HepG2 (cell line): ENCODE results near the gene GPHN. TPM values are rescaled to one million over a fixed set of nuclear protein-coding genes. Genes with fewer than 3 reads are reported as not detected.

Experiments
- ATM ChIP-seq: fragments of 450-650 bp; IDR thresholded peaks from 2 replicates; pipeline ENCODE4 v1.7.1; 2017; ENCODE audit warnings: mild to moderate bottlenecking, borderline replicate concordance
- KDM2A ChIP-seq: sonication (generic); formaldehyde crosslinking; IDR thresholded peaks from 2 replicates; pipeline ENCODE4 v1.4.0; 2020; ENCODE audit warnings: low read depth, missing genetic modification reagents, borderline replicate concordance
- KLF9 ChIP-seq: IDR thresholded peaks from 2 replicates; pipeline ENCODE4 v1.6.1; 2016; ENCODE audit warnings: low read depth
- MIXL1 ChIP-seq: IDR thresholded peaks from 2 replicates; pipeline ENCODE4 v1.6.1; 2016
- NKX3-1 ChIP-seq: sonication (generic); formaldehyde crosslinking; IDR thresholded peaks from 2 replicates; pipeline ENCODE4 v1.5.0; 2020; ENCODE audit warnings: missing genetic modification reagents
- NR1H2 ChIP-seq: sonication (generic); formaldehyde crosslinking; IDR thresholded peaks from 2 replicates; pipeline ENCODE4 v1.8.1; 2022; ENCODE audit warnings: low read depth, missing genetic modification reagents, borderline replicate concordance
- NR2C2 ChIP-seq: sonication (generic); formaldehyde crosslinking; IDR thresholded peaks from 2 replicates; pipeline ENCODE4 v1.4.0; 2020; ENCODE audit warnings: missing genetic modification reagents, mild to moderate bottlenecking, moderate library complexity, borderline replicate concordance
- TBX2 ChIP-seq: sonication (generic); formaldehyde crosslinking; IDR thresholded peaks from 2 replicates; pipeline ENCODE4 v1.5.0; 2020; ENCODE audit warnings: missing genetic modification reagents, mild to moderate bottlenecking, borderline replicate concordance
- ZBTB8A ChIP-seq: sonication (generic); formaldehyde crosslinking; IDR thresholded peaks from 2 replicates; pipeline ENCODE4 v1.4.0; 2020; ENCODE audit warnings: mild to moderate bottlenecking, low read depth, missing genetic modification reagents, borderline replicate concordance
- ZMYM4 ChIP-seq: sonication (generic); formaldehyde crosslinking; IDR thresholded peaks from 2 replicates; pipeline ENCODE4 v1.8.1; 2023; ENCODE audit warnings: mild to moderate bottlenecking, missing genetic modification reagents
- ZNF136 ChIP-seq: sonication (generic); formaldehyde crosslinking; IDR thresholded peaks from 2 replicates; pipeline ENCODE4 v1.8.1; 2022; ENCODE audit warnings: low read depth, mild to moderate bottlenecking, moderate library complexity, missing genetic modification reagents
- ZNF225 ChIP-seq: sonication (generic); formaldehyde crosslinking; IDR thresholded peaks from 2 replicates; pipeline ENCODE4 v1.4.0; 2020; ENCODE audit warnings: mild to moderate bottlenecking, missing genetic modification reagents
- ZNF484 ChIP-seq: sonication (generic); formaldehyde crosslinking; IDR thresholded peaks from 2 replicates; pipeline ENCODE4 v1.5.1; 2020; ENCODE audit warnings: mild to moderate bottlenecking, low read depth, missing genetic modification reagents, borderline replicate concordance
- ZNF616 ChIP-seq: sonication (generic); formaldehyde crosslinking; IDR thresholded peaks from 2 replicates; pipeline ENCODE4 v1.5.0; 2020; ENCODE audit warnings: low read depth, mild to moderate bottlenecking, missing genetic modification reagents
- ZNF713 ChIP-seq: sonication (generic); formaldehyde crosslinking; IDR thresholded peaks from 2 replicates; pipeline ENCODE4 v1.4.0; 2020; ENCODE audit warnings: mild to moderate bottlenecking, missing genetic modification reagents
- polyA plus RNA-seq, 8 experiments: library from polyadenylated mRNA; depleted of rRNA in 3 of 8; stranded (reverse) in 7 of 8; unstranded in 1 of 8; fragments of >200 nt; fragmentation: Illumina TruSeq in 4 of 8; extraction: Trizol in 4 of 8; gene quantifications; 2 replicates each; pipeline versions ENCODE4 v1.2.1 to v1.2.3, GENCODE V29; 2011 to 2016; ENCODE audit warnings: low read depth in 4 of 8, missing spikeins in 1 of 8, mixed read lengths in 1 of 8; ENCODE audit not compliant: insufficient read depth in 1 of 8
- total RNA-seq, 5 experiments: library from RNA; depleted of rRNA; stranded (reverse); fragments of >200 nt; fragmentation: Illumina TruSeq; extraction: Trizol; gene quantifications; 2 replicates each; pipeline ENCODE4 v1.2.3, GENCODE V29; 2016; ENCODE audit warnings: low read depth in 1 of 5
- TF ChIP-seq, protein P1 (sequence below): sonication (generic); formaldehyde crosslinking; IDR thresholded peaks from 2 replicates; pipeline ENCODE4 v1.4.0; 2020; ENCODE audit warnings: missing genetic modification reagents, borderline replicate concordance
- TF ChIP-seq, protein P2 (sequence below): sonication (generic); formaldehyde crosslinking; conservative IDR thresholded peaks from 2 replicates; pipeline ENCODE4 v1.4.0; 2020; ENCODE audit warnings: mild to moderate bottlenecking, missing genetic modification reagents, moderate library complexity
- TF ChIP-seq, protein P3 (sequence below): sonication (generic); formaldehyde crosslinking; conservative IDR thresholded peaks from 2 replicates; pipeline ENCODE4 v1.5.0; 2020; ENCODE audit warnings: missing genetic modification reagents
- TF ChIP-seq, protein P4 (sequence below): sonication (generic); formaldehyde crosslinking; IDR thresholded peaks from 2 replicates; pipeline ENCODE4 v1.5.1; 2020; ENCODE audit warnings: missing genetic modification reagents, mild to moderate bottlenecking, borderline replicate concordance

The GPHN gene
- total and polyA plus RNA-seq, 2 of the 13 experiments (the other 11 are each of a cell fraction or from before 2014, with no cell fraction given): 12.7 to 19.2 TPM

DNA sequence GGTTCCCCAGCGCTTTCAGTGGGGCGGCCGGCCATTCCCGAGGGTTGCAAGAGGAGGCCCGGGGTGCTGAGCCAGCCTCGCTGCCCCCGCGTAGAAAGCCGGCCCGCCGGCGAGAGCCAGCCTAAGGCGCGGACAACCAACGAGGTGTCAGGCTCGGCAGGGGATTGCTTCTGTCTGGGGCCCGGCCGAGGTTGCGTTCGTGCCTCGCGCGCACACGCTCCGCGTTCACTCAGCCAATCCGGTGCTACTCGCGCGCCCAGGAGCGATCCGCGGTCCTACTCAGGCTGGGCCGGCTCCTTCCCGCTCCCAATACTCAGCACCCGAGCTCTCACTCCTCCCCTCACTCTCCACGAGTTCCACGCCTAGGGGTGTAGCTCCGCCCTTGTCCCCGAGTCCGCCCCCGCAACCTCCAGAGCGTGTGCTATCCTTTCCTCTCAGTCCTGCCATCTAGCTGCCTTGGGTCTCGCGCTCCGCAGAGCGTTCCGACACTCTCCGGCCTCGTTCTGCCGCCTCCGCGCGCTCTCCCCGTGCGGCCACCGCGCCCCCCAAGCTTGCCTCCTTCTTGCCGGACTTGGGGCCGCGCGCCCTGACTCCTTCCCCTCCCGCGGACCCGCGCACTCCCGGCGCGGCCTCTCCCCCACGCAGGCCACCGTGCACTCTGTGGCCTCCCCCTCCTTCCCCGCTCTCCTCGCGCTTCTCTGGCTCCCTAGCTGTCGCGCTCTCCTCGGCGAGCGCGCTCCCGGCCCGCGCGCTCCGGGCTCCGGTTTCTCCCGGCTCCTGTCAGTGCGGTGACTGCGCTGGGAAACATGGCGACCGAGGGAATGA is at the start of gene GPHN (continued):
- TF ChIP-seq ZNF713 (CRISPR knock-in tag): no peak; the same call in 1 of the 2 replicates
- TF ChIP-seq ZNF484: no peak
- TF ChIP-seq TBX2 (CRISPR knock-in tag): peak; percentile 97
- TF ChIP-seq, protein P1, sequence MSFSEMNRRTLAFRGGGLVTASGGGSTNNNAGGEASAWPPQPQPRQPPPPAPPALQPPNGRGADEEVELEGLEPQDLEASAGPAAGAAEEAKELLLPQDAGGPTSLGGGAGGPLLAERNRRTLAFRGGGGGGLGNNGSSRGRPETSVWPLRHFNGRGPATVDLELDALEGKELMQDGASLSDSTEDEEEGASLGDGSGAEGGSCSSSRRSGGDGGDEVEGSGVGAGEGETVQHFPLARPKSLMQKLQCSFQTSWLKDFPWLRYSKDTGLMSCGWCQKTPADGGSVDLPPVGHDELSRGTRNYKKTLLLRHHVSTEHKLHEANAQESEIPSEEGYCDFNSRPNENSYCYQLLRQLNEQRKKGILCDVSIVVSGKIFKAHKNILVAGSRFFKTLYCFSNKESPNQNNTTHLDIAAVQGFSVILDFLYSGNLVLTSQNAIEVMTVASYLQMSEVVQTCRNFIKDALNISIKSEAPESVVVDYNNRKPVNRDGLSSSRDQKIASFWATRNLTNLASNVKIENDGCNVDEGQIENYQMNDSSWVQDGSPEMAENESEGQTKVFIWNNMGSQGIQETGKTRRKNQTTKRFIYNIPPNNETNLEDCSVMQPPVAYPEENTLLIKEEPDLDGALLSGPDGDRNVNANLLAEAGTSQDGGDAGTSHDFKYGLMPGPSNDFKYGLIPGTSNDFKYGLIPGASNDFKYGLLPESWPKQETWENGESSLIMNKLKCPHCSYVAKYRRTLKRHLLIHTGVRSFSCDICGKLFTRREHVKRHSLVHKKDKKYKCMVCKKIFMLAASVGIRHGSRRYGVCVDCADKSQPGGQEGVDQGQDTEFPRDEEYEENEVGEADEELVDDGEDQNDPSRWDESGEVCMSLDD (CRISPR knock-in tag): no peak
- TF ChIP-seq NKX3-1 (CRISPR knock-in tag): 0 out of 2 replicates have a peak, but pooled peaks have one; percentile 57
- TF ChIP-seq, protein P2, sequence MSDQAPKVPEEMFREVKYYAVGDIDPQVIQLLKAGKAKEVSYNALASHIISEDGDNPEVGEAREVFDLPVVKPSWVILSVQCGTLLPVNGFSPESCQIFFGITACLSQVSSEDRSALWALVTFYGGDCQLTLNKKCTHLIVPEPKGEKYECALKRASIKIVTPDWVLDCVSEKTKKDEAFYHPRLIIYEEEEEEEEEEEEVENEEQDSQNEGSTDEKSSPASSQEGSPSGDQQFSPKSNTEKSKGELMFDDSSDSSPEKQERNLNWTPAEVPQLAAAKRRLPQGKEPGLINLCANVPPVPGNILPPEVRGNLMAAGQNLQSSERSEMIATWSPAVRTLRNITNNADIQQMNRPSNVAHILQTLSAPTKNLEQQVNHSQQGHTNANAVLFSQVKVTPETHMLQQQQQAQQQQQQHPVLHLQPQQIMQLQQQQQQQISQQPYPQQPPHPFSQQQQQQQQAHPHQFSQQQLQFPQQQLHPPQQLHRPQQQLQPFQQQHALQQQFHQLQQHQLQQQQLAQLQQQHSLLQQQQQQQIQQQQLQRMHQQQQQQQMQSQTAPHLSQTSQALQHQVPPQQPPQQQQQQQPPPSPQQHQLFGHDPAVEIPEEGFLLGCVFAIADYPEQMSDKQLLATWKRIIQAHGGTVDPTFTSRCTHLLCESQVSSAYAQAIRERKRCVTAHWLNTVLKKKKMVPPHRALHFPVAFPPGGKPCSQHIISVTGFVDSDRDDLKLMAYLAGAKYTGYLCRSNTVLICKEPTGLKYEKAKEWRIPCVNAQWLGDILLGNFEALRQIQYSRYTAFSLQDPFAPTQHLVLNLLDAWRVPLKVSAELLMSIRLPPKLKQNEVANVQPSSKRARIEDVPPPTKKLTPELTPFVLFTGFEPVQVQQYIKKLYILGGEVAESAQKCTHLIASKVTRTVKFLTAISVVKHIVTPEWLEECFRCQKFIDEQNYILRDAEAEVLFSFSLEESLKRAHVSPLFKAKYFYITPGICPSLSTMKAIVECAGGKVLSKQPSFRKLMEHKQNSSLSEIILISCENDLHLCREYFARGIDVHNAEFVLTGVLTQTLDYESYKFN (CRISPR knock-in tag): peak; percentile 45
- TF ChIP-seq ZNF616: 0 out of 2 replicates have a peak, but pooled peaks have one; percentile 20
- TF ChIP-seq ZBTB8A (CRISPR knock-in tag): no peak
- TF ChIP-seq MIXL1 (CRISPR knock-in tag): no peak; the same call in 1 of the 2 replicates
- TF ChIP-seq KLF9 (CRISPR knock-in tag): no peak; the same call in 1 of the 2 replicates
- TF ChIP-seq NR2C2 (CRISPR knock-in tag): peak; percentile 38; the same call in 1 of the 2 replicates
- TF ChIP-seq KDM2A: peak; percentile 87
- TF ChIP-seq, protein P3, sequence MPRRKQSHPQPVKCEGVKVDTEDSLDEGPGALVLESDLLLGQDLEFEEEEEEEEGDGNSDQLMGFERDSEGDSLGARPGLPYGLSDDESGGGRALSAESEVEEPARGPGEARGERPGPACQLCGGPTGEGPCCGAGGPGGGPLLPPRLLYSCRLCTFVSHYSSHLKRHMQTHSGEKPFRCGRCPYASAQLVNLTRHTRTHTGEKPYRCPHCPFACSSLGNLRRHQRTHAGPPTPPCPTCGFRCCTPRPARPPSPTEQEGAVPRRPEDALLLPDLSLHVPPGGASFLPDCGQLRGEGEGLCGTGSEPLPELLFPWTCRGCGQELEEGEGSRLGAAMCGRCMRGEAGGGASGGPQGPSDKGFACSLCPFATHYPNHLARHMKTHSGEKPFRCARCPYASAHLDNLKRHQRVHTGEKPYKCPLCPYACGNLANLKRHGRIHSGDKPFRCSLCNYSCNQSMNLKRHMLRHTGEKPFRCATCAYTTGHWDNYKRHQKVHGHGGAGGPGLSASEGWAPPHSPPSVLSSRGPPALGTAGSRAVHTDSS (CRISPR knock-in tag): no peak
- TF ChIP-seq ZNF136: no peak; the same call in 1 of the 2 replicates
- no peak for TF ChIP-seq ATM
- TF ChIP-seq ZMYM4 (CRISPR knock-in tag): peak; percentile 95
- TF ChIP-seq, protein P4, sequence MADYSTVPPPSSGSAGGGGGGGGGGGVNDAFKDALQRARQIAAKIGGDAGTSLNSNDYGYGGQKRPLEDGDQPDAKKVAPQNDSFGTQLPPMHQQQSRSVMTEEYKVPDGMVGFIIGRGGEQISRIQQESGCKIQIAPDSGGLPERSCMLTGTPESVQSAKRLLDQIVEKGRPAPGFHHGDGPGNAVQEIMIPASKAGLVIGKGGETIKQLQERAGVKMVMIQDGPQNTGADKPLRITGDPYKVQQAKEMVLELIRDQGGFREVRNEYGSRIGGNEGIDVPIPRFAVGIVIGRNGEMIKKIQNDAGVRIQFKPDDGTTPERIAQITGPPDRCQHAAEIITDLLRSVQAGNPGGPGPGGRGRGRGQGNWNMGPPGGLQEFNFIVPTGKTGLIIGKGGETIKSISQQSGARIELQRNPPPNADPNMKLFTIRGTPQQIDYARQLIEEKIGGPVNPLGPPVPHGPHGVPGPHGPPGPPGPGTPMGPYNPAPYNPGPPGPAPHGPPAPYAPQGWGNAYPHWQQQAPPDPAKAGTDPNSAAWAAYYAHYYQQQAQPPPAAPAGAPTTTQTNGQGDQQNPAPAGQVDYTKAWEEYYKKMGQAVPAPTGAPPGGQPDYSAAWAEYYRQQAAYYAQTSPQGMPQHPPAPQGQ: no peak
- TF ChIP-seq NR1H2 (CRISPR knock-in tag): no peak; the same call in 1 of the 2 replicates
- peak; percentile 82 for TF ChIP-seq ZNF225 (CRISPR knock-in tag)
